C4-2B (cell line): ENCODE data around the gene MAFF.

ENCODE experiments used
- CTCF ChIP-seq: fragments of 450-650 bp; conservative IDR thresholded peaks from 2 replicates; pipeline ENCODE4 v1.5.1; 2017; ENCODE audit warnings: mild to moderate bottlenecking
- ZFX ChIP-seq: fragments of 450-650 bp; IDR thresholded peaks from 2 replicates; pipeline ENCODE4 v1.6.1; 2017

GRCh38 chr22:38208551-38208968 lies 6.8 kb downstream of the MAFF start:
- TF ChIP-seq CTCF (no peak), ZFX (no peak)
